ENCODE measurements around the gene KLF4. TPM values are rescaled to one million over a fixed set of nuclear protein-coding genes. Genes with fewer than 3 reads are reported as not detected.

KLF4 gene
- total RNA-seq, 1 experiment from 2014 or later = 4.9 TPM

GRCh38 chr9:107480386-107480789 lies 9.2 kb downstream of the KLF4 start:
- peaks cover 3% of the 10 kb centered on the region for H3K36me3 Mint-ChIP-seq (ENCODE audit: insufficient read depth, unreplicated experiment)
- TF ChIP-seq CTCF (IDR thresholded peaks at IDR 0.05; ENCODE audit: insufficient read depth in 1 of 2, low read depth in 1 of 2, low read length in 1 of 2, severe bottlenecking in 1 of 2, unreplicated experiment in 1 of 2) = no peak
- Histone ChIP-seq H3K4me3 (ENCODE audit: low read depth, low read length) (no peak overlapping the region), H3K27me3 (replicated peaks; ENCODE audit: control insufficient read depth, insufficient read depth, low read length) (no peaks in the 10 kb centered on the region), H3K9me3 (no peaks in the 10 kb centered on the region), H3K36me3 (ENCODE audit: control insufficient read depth, insufficient read depth, low read length) (no peaks in the 10 kb centered on the region), H3K4me1 (no peaks in the 10 kb centered on the region)
- H3K4me1 Mint-ChIP-seq (ENCODE audit: low read depth, unreplicated experiment) = no peaks in the 10 kb centered on the region
- POLR2A ChIA-PET = no interaction called here
- intact Hi-C loops (cut with micrococcal nuclease; ENCODE audit: unreplicated experiment) = loop anchor here (10.0 kb wide), 3 partner anchors 634 to 1284 kb away; no protein-coding TSS in a partner anchor
- H3K27ac Mint-ChIP-seq (ENCODE audit: unreplicated experiment) = no peak overlapping the region
- no peaks in the 10 kb centered on the region for H3K27me3 Mint-ChIP-seq (ENCODE audit: insufficient read depth, unreplicated experiment)
- CTCF ChIA-PET = no interaction called here
- no peak overlapping the region for H3K4me3 Mint-ChIP-seq (ENCODE audit: unreplicated experiment)
- BruUV-seq (replicated peaks) = no TSS peak
- no peaks in the 10 kb centered on the region for H3K9me3 Mint-ChIP-seq (ENCODE audit: unreplicated experiment)
- DNase-seq = no peak

- H3K27me3 ChIP-seq (replicated peaks; ENCODE audit: control insufficient read depth, insufficient read depth, low read length) = no peaks in the 10 kb centered on the region
- H3K9me3 ChIP-seq = no peaks in the 10 kb centered on the region
- H3K4me1 ChIP-seq = no peaks in the 10 kb centered on the region
- no peak overlapping the region for H3K4me3 ChIP-seq (ENCODE audit: low read depth, low read length)
- ChIA-PET CTCF (interaction anchor here (1.5 kb wide), 1 partner anchor 54 kb away, joined by 3 read pairs; no protein-coding TSS in a partner anchor), POLR2A (no interaction called here)
- no peaks in the 10 kb centered on the region for H3K9me3 Mint-ChIP-seq (ENCODE audit: unreplicated experiment)
- no TSS peak for BruUV-seq (replicated peaks)
- intact Hi-C loops (cut with micrococcal nuclease; ENCODE audit: unreplicated experiment) = no loop called here
- no peaks in the 10 kb centered on the region for H3K36me3 ChIP-seq (ENCODE audit: control insufficient read depth, insufficient read depth, low read length)
- H3K27me3 Mint-ChIP-seq (ENCODE audit: insufficient read depth, unreplicated experiment) = no peaks in the 10 kb centered on the region
- no peak for TF ChIP-seq CTCF (IDR thresholded peaks at IDR 0.05; ENCODE audit: insufficient read depth in 1 of 2, low read depth in 1 of 2, low read length in 1 of 2, severe bottlenecking in 1 of 2, unreplicated experiment in 1 of 2)
- H3K4me3 Mint-ChIP-seq (ENCODE audit: unreplicated experiment) = no peak overlapping the region
- no peaks in the 10 kb centered on the region for H3K36me3 Mint-ChIP-seq (ENCODE audit: insufficient read depth, unreplicated experiment)
- DNase-seq = no peak
- no peaks in the 10 kb centered on the region for H3K4me1 Mint-ChIP-seq (ENCODE audit: low read depth, unreplicated experiment)
- H3K27ac Mint-ChIP-seq (ENCODE audit: unreplicated experiment) = no peak overlapping the region
Observed at GRCh38 chr9:107478805-107479204, 10.8 kb downstream of the KLF4 start.

GRCh38 chr9:107474124-107474523 lies 15.4 kb downstream of the KLF4 start:
- BruUV-seq (replicated peaks) = no TSS peak
- CTCF ChIA-PET = no interaction called here

More at GRCh38 chr9:107474124-107474523, 15.4 kb downstream of the KLF4 start:
- Histone ChIP-seq H3K4me3 (ENCODE audit: low read depth, low read length) (no peak overlapping the region), H3K9me3 (no peaks in the 10 kb centered on the region), H3K4me1 (no peaks in the 10 kb centered on the region), H3K27me3 (replicated peaks; ENCODE audit: control insufficient read depth, insufficient read depth, low read length) (no peaks in the 10 kb centered on the region), H3K36me3 (ENCODE audit: control insufficient read depth, insufficient read depth, low read length) (no peaks in the 10 kb centered on the region)
- Mint-ChIP-seq H3K9me3 (ENCODE audit: unreplicated experiment) (no peaks in the 10 kb centered on the region), H3K27me3 (ENCODE audit: insufficient read depth, unreplicated experiment) (no peaks in the 10 kb centered on the region), H3K36me3 (ENCODE audit: insufficient read depth, unreplicated experiment) (no peaks in the 10 kb centered on the region), H3K4me1 (ENCODE audit: low read depth, unreplicated experiment) (no peaks in the 10 kb centered on the region), H3K4me3 (ENCODE audit: unreplicated experiment) (no peak overlapping the region), H3K27ac (ENCODE audit: unreplicated experiment) (no peak overlapping the region)
- TF ChIP-seq CTCF (IDR thresholded peaks at IDR 0.05; ENCODE audit: insufficient read depth in 1 of 2, low read depth in 1 of 2, low read length in 1 of 2, severe bottlenecking in 1 of 2, unreplicated experiment in 1 of 2) = no peak
- intact Hi-C loops (cut with micrococcal nuclease; ENCODE audit: unreplicated experiment) = no loop called here
- no peak for DNase-seq
- POLR2A ChIA-PET = no interaction called here

Measured in Caco-2 (cell line).